ENCODE results near the gene FOXN3.
A peak's percentile ranks its signal among the peaks of the same experiment; 100 is the strongest.
"Not testable (repeated sequence)": the region's sequence is repeated elsewhere in the genome, so short reads cannot be mapped to it uniquely, and the experiment has no call there.

The FOXN3 gene

GRCh38 chr14:89151693-89152092 lies 265.3 kb downstream of the FOXN3 start:
- not testable (repeated sequence) for DNase-seq

DNA sequence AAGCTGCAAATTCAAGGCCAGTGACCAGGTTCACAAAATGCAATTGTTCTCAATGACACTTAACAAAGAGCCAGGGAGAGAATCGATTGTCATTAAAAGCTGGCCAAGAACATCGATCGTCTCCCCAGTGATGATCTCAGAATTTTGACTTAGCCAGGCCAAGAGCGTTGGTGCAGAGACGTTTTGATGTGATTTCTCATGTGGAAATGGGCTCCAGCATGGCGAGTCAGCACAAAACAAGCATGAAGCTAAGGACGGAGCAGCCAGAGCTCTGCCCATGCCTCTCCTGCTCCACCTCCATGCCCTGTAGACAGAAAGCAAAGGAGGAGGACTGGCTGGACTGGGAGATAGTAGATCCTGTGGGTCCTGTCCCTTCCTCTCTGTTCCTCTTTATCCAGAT lies 270.8 kb downstream of the FOXN3 start:
- DNase-seq, result no peak

DNA sequence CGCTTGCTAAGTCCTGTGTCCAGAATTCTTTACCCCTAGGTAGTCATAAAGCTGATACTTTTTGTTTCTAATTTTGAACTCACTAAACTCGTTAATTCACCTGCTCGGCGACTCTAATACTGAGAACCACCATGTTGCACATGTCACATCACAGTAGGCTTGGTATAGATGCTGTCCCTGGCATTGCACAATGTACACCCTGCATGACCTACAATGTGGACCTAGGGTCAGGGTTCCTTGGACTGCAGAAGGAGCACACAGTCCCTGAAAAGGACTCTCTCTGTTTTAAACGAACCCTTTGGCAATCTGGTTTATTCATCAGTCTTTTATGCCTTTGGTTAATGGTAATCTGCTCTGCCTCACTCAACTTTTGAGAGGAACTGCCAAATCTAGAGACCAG lies 272.4 kb downstream of the FOXN3 start:
- no peak for DNase-seq

DNA sequence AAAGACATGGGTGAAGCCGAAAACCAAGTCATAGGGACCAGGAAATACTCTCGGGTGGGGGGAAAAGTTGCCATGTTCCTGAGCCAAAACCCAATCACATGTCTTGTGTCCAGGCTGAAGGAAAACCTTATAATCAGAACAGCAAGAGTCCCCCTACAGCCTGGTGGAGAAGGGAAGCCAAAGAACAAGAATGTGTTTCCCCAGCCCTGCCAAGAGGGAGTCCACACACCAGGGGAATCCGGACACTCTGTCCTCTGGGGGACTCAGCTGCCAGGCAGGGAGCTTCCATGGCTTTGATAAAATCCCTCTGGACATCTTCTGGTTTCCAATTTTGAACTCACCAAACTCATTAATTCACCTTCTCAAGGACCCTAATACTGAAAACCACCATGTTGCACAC lies 273.0 kb downstream of the FOXN3 start:
- no peak for DNase-seq

DNA sequence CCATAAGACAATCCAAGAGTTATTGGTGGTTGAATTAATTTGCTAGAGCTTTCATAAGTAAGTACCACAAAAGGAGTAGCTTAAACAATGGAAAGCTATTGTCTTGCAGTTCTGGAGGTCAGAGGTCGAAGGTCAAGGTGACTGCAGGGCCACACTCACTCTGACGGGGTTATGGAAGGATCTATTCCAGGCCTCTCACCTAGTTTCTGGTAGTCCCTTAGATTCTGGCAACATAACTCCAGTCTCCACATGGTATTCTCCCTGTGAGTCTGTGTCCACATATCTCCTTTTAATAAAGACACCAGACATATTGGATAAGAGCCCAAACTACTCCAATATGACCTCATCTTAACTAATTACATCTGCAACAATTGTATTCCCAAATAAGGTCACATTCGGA lies 273.4 kb downstream of the FOXN3 start:
- DNase-seq, result no peak

- DNase-seq, result no peak
These were observed 274.7 kb downstream of the FOXN3 start for GRCh38 chr14:89142366-89142765.

GRCh38 chr14:89141862-89142261 lies 275.2 kb downstream of the FOXN3 start:
- DNase-seq, result no peak

GRCh38 chr14:89140326-89140725 lies 276.7 kb downstream of the FOXN3 start:
- no peak for DNase-seq

- peak; percentile 27 for DNase-seq
These were observed 277.4 kb downstream of the FOXN3 start for GRCh38 chr14:89139404-89140247.

DNA sequence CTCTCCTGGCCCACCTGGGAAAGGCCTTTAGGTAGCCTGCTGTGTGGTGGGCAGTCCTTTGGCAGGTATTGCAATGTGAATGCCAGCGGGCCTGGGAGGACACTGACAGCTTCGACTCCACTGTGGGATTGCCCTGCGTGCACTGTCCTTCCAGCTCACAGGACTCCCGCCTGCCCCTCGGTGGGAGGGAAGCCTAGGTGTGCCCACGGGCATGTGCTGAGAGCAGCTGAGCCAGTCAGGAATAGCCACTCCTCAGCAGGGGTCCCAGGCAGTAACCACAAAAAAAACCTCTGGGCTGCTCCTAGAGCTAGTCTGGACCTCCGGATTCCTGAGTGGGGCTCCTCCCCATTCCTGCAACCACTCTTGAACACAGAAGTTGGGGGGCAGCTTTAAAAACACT lies 278.2 kb downstream of the FOXN3 start:
- no peak for DNase-seq

DNA sequence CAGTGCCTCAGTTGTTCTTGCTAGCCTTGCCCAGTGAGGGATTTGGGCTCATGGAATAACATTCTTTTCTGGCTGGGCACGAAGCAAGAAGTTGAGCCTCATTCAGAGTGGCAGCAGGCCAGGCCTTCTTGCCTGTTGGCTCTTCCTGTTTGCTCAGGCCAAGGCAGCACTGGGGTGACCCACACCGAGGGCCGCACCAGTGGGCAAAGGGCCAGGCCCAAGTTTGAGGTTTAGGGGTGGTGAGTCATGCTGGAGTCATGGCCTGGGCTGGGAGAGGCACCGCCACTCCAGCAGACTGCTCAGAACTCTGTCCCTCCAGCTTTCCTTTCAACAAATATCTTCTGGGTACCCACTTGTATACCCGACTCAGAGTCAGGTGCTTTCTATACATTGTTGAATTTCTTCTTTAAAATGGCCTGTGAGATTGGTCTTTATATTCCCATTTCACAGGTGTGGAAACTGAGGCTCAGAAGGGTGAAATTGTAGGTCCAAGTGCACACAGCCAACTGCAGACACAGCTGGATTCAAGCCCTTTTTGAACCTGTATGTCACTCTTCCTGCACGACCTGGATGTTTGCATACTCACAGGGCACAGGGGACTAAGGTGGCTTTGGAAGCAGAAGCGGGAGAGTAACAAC lies 279.4 kb downstream of the FOXN3 start:
- DNase-seq, result no peak

GRCh38 chr14:89136587-89136986 lies 280.4 kb downstream of the FOXN3 start:
- no peak for DNase-seq

DNA sequence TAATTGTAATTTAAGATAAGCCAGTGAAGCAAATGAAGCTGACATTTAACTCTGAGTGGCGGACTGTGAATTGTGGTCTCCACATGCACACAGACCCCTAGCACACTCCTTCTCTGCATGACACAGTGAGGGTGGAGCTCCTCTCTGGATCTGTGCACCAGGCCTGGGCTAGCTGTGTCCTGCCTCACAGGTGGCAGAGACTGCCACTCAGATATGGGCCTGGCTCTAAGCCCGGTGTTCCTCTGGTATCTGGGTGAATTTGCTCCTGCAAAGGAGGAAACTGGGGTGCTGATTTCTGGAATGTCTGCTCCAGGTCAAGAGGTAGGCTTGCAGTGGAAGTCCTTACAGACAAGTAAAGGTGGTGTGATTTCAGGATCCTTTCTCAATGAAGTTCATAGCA lies 282.4 kb downstream of the FOXN3 start:
- DNase-seq, result no peak

DNA sequence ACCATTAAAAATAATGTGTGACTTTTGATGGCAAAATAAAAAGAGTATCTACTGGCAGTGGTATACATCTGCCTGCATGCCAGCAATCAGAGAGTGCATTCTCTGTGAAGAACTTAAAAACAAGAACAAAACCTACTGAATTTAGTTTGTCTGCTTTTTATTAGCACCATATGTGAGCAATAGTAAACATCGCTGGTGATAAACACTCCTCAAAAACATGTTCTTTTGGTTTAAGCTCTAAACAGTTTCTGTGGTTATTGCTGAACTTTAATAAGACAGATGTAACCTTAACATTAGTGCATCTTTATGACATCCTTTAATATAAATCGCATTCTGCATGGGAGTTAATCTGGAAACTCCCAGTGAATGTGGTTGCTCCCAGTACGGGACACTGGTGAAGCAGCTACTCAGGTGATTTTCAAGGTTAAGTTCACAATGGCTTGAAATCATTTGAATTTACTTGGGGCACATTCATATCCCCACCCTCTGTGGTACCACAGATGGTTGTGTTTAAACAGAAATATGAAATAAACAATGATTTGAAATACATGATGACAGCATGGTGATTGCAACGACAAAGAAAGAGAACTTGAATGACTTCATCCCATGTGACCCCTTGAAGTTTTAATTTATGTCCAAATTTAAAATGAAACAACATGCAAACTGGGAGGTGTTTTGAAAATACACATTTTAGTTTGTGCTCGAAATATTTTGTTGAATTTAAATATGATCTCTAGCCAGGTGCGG lies 285.9 kb downstream of the FOXN3 start:
- DNase-seq, result no peak

GRCh38 chr14:89129570-89129969 lies 287.5 kb downstream of the FOXN3 start:
- DNase-seq, result no peak

GRCh38 chr14:89128311-89129026 lies 288.6 kb downstream of the FOXN3 start:
- DNase-seq, result no peak

DNA sequence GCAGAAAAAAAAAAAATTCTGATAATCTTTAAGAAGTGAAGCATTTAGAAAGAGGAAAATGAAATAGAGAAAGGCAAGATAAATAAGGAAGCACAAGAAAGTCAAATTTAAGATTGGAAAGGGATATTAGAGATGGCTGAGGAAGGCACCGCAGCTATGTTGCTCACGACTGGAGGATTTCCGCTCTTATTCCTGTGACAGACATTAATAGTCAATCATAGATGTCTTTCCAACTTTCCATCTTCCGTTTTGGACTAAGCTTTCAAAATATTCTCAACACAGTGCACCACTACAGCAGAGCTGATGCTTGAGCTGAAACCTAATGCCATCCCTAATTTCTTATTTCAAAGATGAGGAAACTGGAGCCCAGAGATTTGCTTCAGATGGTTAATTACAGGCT lies 290.6 kb downstream of the FOXN3 start:
- no peak for DNase-seq

- DNase-seq, result no peak
These were observed 291.8 kb downstream of the FOXN3 start for GRCh38 chr14:89125216-89125615.

- DNase-seq, result no peak
These were observed 293.2 kb downstream of the FOXN3 start for GRCh38 chr14:89123851-89124250.

GRCh38 chr14:89123215-89123614 lies 293.8 kb downstream of the FOXN3 start:
- no peak for DNase-seq

DNA sequence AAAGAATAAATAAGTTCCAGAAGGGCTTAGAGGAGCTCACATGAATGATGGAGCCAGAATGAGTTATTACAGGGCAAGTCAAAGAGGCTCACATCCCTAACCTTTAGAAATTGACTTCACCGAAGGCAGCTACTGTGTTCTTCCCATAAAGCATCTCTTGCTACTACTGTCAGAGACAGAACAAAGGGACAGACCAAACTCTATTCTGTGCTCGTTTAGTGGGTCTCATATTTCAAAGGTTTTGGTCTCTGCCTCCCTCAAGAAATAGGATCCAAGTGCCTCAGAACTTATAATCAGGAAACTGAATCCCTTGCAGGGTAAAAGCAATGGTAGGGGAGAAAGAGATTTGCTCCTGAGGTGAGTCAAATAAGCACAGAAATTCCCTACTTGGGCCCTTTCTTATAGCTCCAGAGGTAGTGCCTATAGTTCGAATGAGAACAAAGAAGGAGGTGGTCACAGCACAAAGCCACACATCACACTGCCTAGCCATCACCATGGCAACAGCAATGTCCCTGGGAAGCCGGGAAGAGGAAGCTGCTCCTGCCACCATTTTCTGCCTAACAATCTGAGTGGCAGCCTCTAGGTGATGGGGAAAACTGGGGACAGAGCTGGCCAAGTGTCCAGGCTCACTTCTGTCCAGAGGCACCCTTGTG lies 294.9 kb downstream of the FOXN3 start:
- DNase-seq, result no peak

- no peak for DNase-seq
These were observed 300.0 kb downstream of the FOXN3 start for GRCh38 chr14:89117012-89117411.

DNA sequence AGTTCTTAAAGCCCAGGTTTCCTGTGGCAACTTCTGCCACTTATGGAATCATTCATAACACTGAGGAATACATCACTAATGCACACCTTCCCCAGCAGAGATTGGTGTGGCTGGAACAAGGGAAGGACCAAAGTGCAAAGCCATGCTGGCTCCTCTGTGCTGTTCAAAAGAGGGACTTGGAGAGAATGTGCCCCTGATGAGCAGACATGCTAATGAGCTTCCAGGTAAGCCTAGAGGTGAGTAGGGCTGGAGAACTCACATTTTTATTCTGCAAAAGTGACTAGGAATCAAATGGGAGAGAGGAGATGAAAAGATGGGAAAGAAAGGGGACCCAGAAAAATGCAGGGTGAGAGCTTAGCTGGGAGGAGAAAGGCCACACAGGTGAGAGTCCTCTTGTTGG lies 302.9 kb downstream of the FOXN3 start:
- DNase-seq, result no peak

Measured in NCI-H2029 (cell line).